Measurements from ENCODE around the gene KCNJ4. TPM values are rescaled to one million over a fixed set of nuclear protein-coding genes. Genes with fewer than 3 reads are reported as not detected.
A peak's percentile ranks its signal among the peaks of the same experiment; 100 is the strongest.

Gene KCNJ4
- total RNA-seq, 4 donors from 2014 or later, result not detected

DNA sequence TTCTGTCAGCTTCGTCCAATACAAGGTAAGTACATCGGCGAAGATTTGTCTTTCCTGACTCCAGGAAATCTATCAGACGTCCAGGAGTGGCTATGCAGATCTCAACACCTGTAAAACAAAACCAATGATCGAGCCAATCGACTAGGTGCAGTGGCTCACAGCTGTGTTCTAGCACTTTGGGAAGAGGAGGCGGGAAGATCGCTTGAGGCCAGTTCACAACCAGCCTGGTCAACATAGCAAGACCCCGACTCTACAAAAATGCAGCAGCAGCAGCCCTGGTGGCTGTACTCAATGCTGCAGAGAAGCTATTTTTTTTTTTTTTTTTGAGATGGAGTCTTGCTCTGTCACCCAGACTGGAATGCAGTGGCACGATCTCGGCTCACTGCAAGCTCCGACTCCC lies 39.9 kb upstream of the KCNJ4 start:
- peaks cover 32 to 100% of the 10 kb centered on the region in 2 donors for H3K36me3 ChIP-seq
- H3K27me3 ChIP-seq, result no peaks in the 10 kb centered on the region
- peak overlapping the region in 1 of 4 donors; percentile 16 for H3K27ac ChIP-seq
- WGBS, 2 donors (ENCODE audit: low coverage in 1 of 2), result 74 to 80% methylated on average over 5 to 8 of the region's 12 CpGs
- H3K9me3 ChIP-seq, result no peaks in the 10 kb centered on the region
- H3K4me3 ChIP-seq, result no peak overlapping the region
- H3K4me1 ChIP-seq, result peaks cover 4 to 87% (median 13%) of the 10 kb centered on the region in 3 donors
- TF ChIP-seq, protein P1, sequence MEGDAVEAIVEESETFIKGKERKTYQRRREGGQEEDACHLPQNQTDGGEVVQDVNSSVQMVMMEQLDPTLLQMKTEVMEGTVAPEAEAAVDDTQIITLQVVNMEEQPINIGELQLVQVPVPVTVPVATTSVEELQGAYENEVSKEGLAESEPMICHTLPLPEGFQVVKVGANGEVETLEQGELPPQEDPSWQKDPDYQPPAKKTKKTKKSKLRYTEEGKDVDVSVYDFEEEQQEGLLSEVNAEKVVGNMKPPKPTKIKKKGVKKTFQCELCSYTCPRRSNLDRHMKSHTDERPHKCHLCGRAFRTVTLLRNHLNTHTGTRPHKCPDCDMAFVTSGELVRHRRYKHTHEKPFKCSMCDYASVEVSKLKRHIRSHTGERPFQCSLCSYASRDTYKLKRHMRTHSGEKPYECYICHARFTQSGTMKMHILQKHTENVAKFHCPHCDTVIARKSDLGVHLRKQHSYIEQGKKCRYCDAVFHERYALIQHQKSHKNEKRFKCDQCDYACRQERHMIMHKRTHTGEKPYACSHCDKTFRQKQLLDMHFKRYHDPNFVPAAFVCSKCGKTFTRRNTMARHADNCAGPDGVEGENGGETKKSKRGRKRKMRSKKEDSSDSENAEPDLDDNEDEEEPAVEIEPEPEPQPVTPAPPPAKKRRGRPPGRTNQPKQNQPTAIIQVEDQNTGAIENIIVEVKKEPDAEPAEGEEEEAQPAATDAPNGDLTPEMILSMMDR (IDR thresholded peaks at IDR 0.05), result no peak
- TF ChIP-seq POLR2A (IDR thresholded peaks at IDR 0.05), result no peak
- TF ChIP-seq POLR2AphosphoS5 (IDR thresholded peaks at IDR 0.05), result no peak
- no peak for TF ChIP-seq EP300 (IDR thresholded peaks at IDR 0.05)
- no peak for ATAC-seq

DNA sequence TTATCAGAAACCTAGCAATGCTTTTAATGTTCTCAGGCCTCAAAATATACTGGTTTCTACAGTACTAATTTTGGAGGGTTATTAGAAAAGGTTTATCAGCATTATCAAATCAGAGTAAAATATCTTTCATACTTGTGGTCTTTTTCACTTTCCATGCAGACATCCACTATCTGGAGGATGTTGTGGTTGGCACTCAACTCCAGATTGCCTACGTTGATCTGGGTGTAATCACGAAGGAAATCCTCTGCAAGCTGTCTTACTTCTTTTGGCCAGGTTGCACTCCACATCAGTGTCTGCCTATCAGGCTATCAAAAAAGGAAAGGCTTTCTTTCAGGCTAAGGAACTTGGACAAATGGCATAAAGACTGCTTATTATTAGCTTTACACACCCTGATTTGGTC lies 39.5 kb upstream of the KCNJ4 start:
- Histone ChIP-seq H3K27ac (peak overlapping the region in 1 of 4 donors; percentile 53), H3K9me3 (no peaks in the 10 kb centered on the region), H3K4me1 (peaks cover 4 to 87% (median 13%) of the 10 kb centered on the region in 3 donors), H3K4me3 (no peak overlapping the region), H3K36me3 (peaks cover 32 to 100% of the 10 kb centered on the region in 2 donors), H3K27me3 (no peaks in the 10 kb centered on the region)
- 21 to 33% methylated on average over 2 of the region's 2 CpGs for WGBS, 2 donors (ENCODE audit: low coverage in 1 of 2)
- TF ChIP-seq POLR2A (IDR thresholded peaks at IDR 0.05) (no peak), POLR2AphosphoS5 (IDR thresholded peaks at IDR 0.05) (no peak), EP300 (IDR thresholded peaks at IDR 0.05) (no peak)
- TF ChIP-seq, protein P1 (IDR thresholded peaks at IDR 0.05), result no peak
- no peak for ATAC-seq

DNA sequence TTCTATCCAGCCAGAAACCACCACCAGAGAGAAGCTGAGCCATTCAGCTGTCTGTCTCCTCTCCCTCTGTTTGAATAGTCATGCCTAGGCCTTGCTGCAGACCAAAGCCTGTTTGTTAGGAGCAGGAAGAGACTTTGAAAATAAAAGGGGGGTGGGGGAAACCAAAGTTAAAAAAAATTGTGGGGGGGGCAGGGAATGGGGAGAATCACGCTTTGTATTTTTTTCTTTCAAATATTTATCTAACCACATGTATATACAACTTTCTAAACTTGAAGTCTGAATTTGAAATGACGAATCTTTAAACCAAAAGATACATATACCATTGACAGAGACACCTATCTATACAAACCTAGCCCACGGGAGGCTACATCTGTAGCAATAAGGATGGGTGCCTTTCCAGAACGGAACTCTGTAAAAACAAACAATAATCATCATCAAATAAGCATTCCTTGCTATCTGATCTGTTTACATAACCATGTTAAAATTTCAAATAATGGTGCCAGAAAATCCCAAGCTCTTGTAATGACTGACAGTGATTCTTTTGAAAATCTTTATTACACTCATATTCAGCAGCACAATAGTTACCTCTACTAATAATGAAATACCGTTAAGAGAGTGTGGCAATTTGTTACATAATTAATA lies 36.8 kb upstream of the KCNJ4 start:
- TF ChIP-seq, protein P1 (IDR thresholded peaks at IDR 0.05), result no peak
- TF ChIP-seq EP300 (IDR thresholded peaks at IDR 0.05) (no peak), POLR2AphosphoS5 (IDR thresholded peaks at IDR 0.05) (no peak), POLR2A (IDR thresholded peaks at IDR 0.05) (no peak)
- no peak for ATAC-seq
- Histone ChIP-seq H3K9me3 (no peaks in the 10 kb centered on the region), H3K4me1 (peaks cover 4 to 86% (median 13%) of the 10 kb centered on the region in 3 donors), H3K4me3 (no peak overlapping the region), H3K27me3 (no peaks in the 10 kb centered on the region), H3K36me3 (peaks cover 23 to 100% of the 10 kb centered on the region in 2 donors), H3K27ac (peak overlapping the region; percentile 50 to 74 (median 56))
- 27 to 48% methylated on average over 5 of the region's 5 CpGs for WGBS, 2 donors (ENCODE audit: low coverage in 1 of 2)

DNA sequence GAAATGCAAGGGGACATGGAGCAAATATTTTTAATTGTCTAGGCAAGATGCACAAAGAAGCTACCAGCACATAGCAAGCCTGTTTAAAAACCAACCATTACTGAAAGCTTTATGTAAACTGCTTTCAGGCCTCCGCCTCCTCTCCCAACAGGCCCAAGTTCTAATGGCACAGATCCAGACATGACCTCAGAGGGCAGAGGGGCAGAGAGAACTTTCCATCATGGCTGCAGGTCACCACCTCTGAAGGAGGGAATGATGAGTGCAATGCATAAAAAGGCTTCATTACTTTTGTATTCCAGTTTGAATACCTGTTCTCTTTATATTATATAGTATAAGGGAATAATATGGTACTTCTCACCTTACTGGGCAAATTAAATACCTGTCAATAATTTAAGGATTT lies 35.9 kb upstream of the KCNJ4 start:
- Histone ChIP-seq H3K4me1 (peaks cover 4 to 77% (median 13%) of the 10 kb centered on the region in 3 donors), H3K36me3 (peaks cover 16 to 100% of the 10 kb centered on the region in 2 donors), H3K27ac (peak overlapping the region; percentile 53 to 74 (median 65)), H3K27me3 (no peaks in the 10 kb centered on the region), H3K9me3 (no peaks in the 10 kb centered on the region), H3K4me3 (no peak overlapping the region)
- WGBS, 2 donors (ENCODE audit: low coverage in 1 of 2), result 10 to 38% methylated on average over 1 of the region's 1 CpG
- TF ChIP-seq, protein P1 (IDR thresholded peaks at IDR 0.05), result no peak
- TF ChIP-seq POLR2A (IDR thresholded peaks at IDR 0.05) (no peak), POLR2AphosphoS5 (IDR thresholded peaks at IDR 0.05) (peak; percentile 79), EP300 (IDR thresholded peaks at IDR 0.05) (no peak)
- peak; percentile 83 for ATAC-seq

DNA sequence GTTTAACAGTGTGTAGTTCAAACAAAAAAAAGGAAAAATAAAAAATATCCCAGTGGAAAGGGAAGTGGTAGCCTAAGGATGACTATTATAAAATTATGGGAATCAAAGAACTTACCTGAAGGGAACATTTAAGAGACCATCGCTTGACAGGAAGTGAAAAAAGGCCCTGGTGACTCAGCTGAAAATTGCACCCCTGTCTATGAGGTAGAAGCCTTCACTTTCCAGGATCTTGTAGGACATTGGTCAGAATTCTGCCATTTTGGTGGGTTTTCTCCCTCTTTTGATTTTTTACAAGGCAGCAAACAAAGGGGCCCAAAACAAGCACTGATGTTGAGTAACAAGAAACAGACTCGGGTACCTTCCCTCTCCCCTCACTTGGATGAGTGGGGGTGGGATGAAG lies 35.5 kb upstream of the KCNJ4 start:
- Histone ChIP-seq H3K4me3 (no peak overlapping the region), H3K27ac (peak overlapping the region; percentile 53 to 74 (median 65)), H3K9me3 (no peaks in the 10 kb centered on the region), H3K36me3 (peaks cover 16 to 100% of the 10 kb centered on the region in 2 donors), H3K4me1 (peaks cover 4 to 77% (median 13%) of the 10 kb centered on the region in 3 donors), H3K27me3 (no peaks in the 10 kb centered on the region)
- 39 to 72% methylated on average over 2 of the region's 2 CpGs for WGBS, 2 donors (ENCODE audit: low coverage in 1 of 2)
- ATAC-seq, result no peak
- TF ChIP-seq POLR2A (IDR thresholded peaks at IDR 0.05), result no peak
- TF ChIP-seq, protein P1 (IDR thresholded peaks at IDR 0.05), result no peak
- TF ChIP-seq POLR2AphosphoS5 (IDR thresholded peaks at IDR 0.05), result no peak
- no peak for TF ChIP-seq EP300 (IDR thresholded peaks at IDR 0.05)
